H9 (cell line): Measurements from ENCODE around the gene RPS27L. TPM values are rescaled to one million over a fixed set of nuclear protein-coding genes. Genes with fewer than 3 reads are reported as not detected.
A peak's percentile ranks its signal among the peaks of the same experiment; 100 is the strongest.

ENCODE experiments used
- DNase-seq: peaks from one replicate; pipeline ENCODE4 v3.0.0-alpha.2; 2017
- H2AFZ ChIP-seq: one replicate; pipeline ENCODE4 v1.6.1; 2013; ENCODE audit warnings: mild to moderate bottlenecking, low read length, control low read depth, moderate library complexity
- H2AK5ac ChIP-seq: 2 replicates; pipeline ENCODE4 v1.6.1; 2013; ENCODE audit warnings: low read length, control low read depth, mixed read lengths; ENCODE audit not compliant: insufficient read length
- H2BK120ac ChIP-seq: one replicate; pipeline ENCODE4 v1.6.1; 2013; ENCODE audit warnings: low read depth, mild to moderate bottlenecking, low read length, control low read depth, inconsistent platforms; ENCODE audit not compliant: poor library complexity, severe bottlenecking
- H2BK12ac ChIP-seq: 2 replicates; pipeline ENCODE4 v1.6.1; 2013; ENCODE audit warnings: low read length, control low read depth, mixed read lengths, low read depth; ENCODE audit not compliant: insufficient read length
- H2BK15ac ChIP-seq: 2 replicates; pipeline ENCODE4 v1.6.1; 2013; ENCODE audit warnings: low read depth, low read length, control low read depth
- H2BK20ac ChIP-seq: one replicate; pipeline ENCODE4 v1.6.1; 2013; ENCODE audit warnings: low read depth, mild to moderate bottlenecking, low read length, control low read depth, inconsistent platforms; ENCODE audit not compliant: poor library complexity, severe bottlenecking
- H2BK5ac ChIP-seq: 2 replicates; pipeline ENCODE4 v1.6.1; 2013; ENCODE audit warnings: low read length, control low read depth, mixed read lengths; ENCODE audit not compliant: insufficient read length
- H3K14ac ChIP-seq: 2 replicates; pipeline ENCODE4 v1.6.1; 2013; ENCODE audit warnings: low read length, control low read depth; ENCODE audit not compliant: insufficient read depth
- H3K18ac ChIP-seq: 2 replicates; pipeline ENCODE4 v1.6.1; 2013; ENCODE audit warnings: low read depth, mild to moderate bottlenecking, mixed read lengths, low read length, control low read depth; ENCODE audit not compliant: insufficient read length
- H3K23ac ChIP-seq: 2 replicates; pipeline ENCODE4 v1.6.1; 2013; ENCODE audit warnings: low read length, control low read depth, mixed read lengths, low read depth; ENCODE audit not compliant: insufficient read length
- H3K23me2 ChIP-seq: 2 replicates; pipeline ENCODE4 v1.6.1; 2013; ENCODE audit warnings: low read depth, mild to moderate bottlenecking, mixed read lengths, low read length, control low read depth; ENCODE audit not compliant: insufficient read length, poor library complexity, severe bottlenecking
- H3K27ac ChIP-seq: 2 replicates; pipeline ENCODE4 v1.5.1; 2013; ENCODE audit warnings: low read length, control low read depth, mixed read lengths, low read depth; ENCODE audit not compliant: insufficient read length
- H3K27me3 ChIP-seq: 2 replicates; pipeline ENCODE4 v1.6.1; 2013; ENCODE audit warnings: low read length, control low read depth, inconsistent platforms; ENCODE audit not compliant: insufficient read depth
- H3K4ac ChIP-seq: 2 replicates; pipeline ENCODE4 v1.6.1; 2013; ENCODE audit warnings: low read depth, mild to moderate bottlenecking, control low read depth, inconsistent platforms, low read length, moderate library complexity
- H3K4me1 ChIP-seq: 2 replicates; pipeline ENCODE4 v1.6.1; 2013; ENCODE audit warnings: low read length, control low read depth, inconsistent platforms; ENCODE audit not compliant: insufficient read depth
- H3K4me2 ChIP-seq: 2 replicates; pipeline ENCODE4 v1.6.1; 2013; ENCODE audit warnings: low read length, control low read depth, mixed read lengths; ENCODE audit not compliant: insufficient read length, insufficient read depth
- H3K56ac ChIP-seq: 2 replicates; pipeline ENCODE4 v1.6.1; 2013; ENCODE audit warnings: low read depth, mild to moderate bottlenecking, mixed read lengths, low read length, control low read depth; ENCODE audit not compliant: insufficient read length
- H3K79me1 ChIP-seq: 2 replicates; pipeline ENCODE4 v1.6.1; 2013; ENCODE audit warnings: low read depth, mild to moderate bottlenecking, moderate library complexity, low read length, control low read depth, inconsistent platforms; ENCODE audit not compliant: insufficient read depth, poor library complexity, severe bottlenecking
- H3K79me2 ChIP-seq: 2 replicates; pipeline ENCODE4 v1.6.1; 2013; ENCODE audit warnings: low read length, control low read depth, inconsistent platforms; ENCODE audit not compliant: insufficient read depth
- H3K9ac ChIP-seq: 2 replicates; pipeline ENCODE4 v1.6.1; 2013; ENCODE audit warnings: low read length, control low read depth, mixed read lengths; ENCODE audit not compliant: insufficient read length; ENCODE audit errors: extremely low read depth
- H3K9me3 ChIP-seq: one replicate; pipeline ENCODE4 v1.6.1; 2013; ENCODE audit warnings: low read depth, low read length, inconsistent platforms; ENCODE audit not compliant: control insufficient read depth
- H3T11ph ChIP-seq: one replicate; pipeline ENCODE4 v1.6.1; 2013; ENCODE audit warnings: mild to moderate bottlenecking, low read length, control low read depth, inconsistent platforms
- H4K20me1 ChIP-seq: one replicate; pipeline ENCODE4 v1.6.1; 2013; ENCODE audit not compliant: control insufficient read depth, insufficient read length, insufficient read depth
- H4K5ac ChIP-seq: 2 replicates; pipeline ENCODE4 v1.6.1; 2013; ENCODE audit warnings: low read depth, mild to moderate bottlenecking, mixed read lengths, low read length, control low read depth; ENCODE audit not compliant: insufficient read length
- H4K8ac ChIP-seq: replicated peaks from 2 replicates; pipeline ENCODE4 v1.6.1; 2013; ENCODE audit warnings: low read length, control low read depth, mixed read lengths, low read depth; ENCODE audit not compliant: insufficient read length
- H4K91ac ChIP-seq: 2 replicates; pipeline ENCODE4 v1.6.1; 2013; ENCODE audit warnings: low read depth, mild to moderate bottlenecking, moderate library complexity, mixed read lengths, low read length, control low read depth; ENCODE audit not compliant: insufficient read length
- H3K27ac Mint-ChIP-seq, 3 experiments: 2 replicates in 2 of 3; 3 replicates in 1 of 3; pipeline ENCODE4 v1.8.0; 2020 to 2021; ENCODE audit warnings: mixed read lengths in 3 of 3, mild to moderate bottlenecking in 1 of 3, moderate library complexity in 1 of 3
- H3K27me3 Mint-ChIP-seq: 2 replicates; pipeline ENCODE4 v1.8.0; 2021; ENCODE audit warnings: low read depth, mild to moderate bottlenecking, moderate library complexity, mixed read lengths
- H3K36me3 Mint-ChIP-seq, 3 experiments: 2 replicates in 2 of 3; 3 replicates in 1 of 3; pipeline ENCODE4 v1.8.0; 2020 to 2021; ENCODE audit warnings: low read depth in 3 of 3, mixed read lengths in 3 of 3; ENCODE audit not compliant: insufficient read depth in 1 of 3
- H3K4me1 Mint-ChIP-seq, 2 experiments: 2 replicates each; pipeline ENCODE4 v1.8.0; 2020; ENCODE audit warnings: mixed read lengths in 2 of 2
- H3K4me3 Mint-ChIP-seq, 2 experiments: 2 replicates in 1 of 2; 3 replicates in 1 of 2; pipeline ENCODE4 v1.8.0; 2020 to 2021; ENCODE audit warnings: mild to moderate bottlenecking in 2 of 2, mixed read lengths in 2 of 2, moderate library complexity in 1 of 2
- H3K9me3 Mint-ChIP-seq, 2 experiments: 2 replicates in 1 of 2; 3 replicates in 1 of 2; pipeline ENCODE4 v1.8.0; 2020; ENCODE audit warnings: mild to moderate bottlenecking in 2 of 2, mixed read lengths in 2 of 2, moderate library complexity in 1 of 2
- WGBS: extraction: QIAGEN DNeasy Blood & Tissue Kit; methylation state at CpG from one replicate; pipeline ENCODE4 v1.1.7; 2013; ENCODE audit warnings: missing lambda C conversion rate, low lambda C conversion rate, mixed read lengths; ENCODE audit not compliant: insufficient read length; ENCODE audit errors: extremely low coverage; 5-methylcytosine and 5-hydroxymethylcytosine counted together
- total RNA-seq: library from RNA; stranded (reverse); gene quantifications from 2 replicates; pipeline ENCODE4 v1.2.1, GENCODE V29; 2021
- TF ChIP-seq, protein P1 (sequence below): fragments of 200-600 bp; sonication (generic); conservative IDR thresholded peaks from 3 replicates; pipeline ENCODE4 v1.8.0; 2021; ENCODE audit warnings: antibody characterized with exemption, mild to moderate bottlenecking

RPS27L gene
- total RNA-seq, 1 experiment from 2014 or later: 180 TPM

DNA sequence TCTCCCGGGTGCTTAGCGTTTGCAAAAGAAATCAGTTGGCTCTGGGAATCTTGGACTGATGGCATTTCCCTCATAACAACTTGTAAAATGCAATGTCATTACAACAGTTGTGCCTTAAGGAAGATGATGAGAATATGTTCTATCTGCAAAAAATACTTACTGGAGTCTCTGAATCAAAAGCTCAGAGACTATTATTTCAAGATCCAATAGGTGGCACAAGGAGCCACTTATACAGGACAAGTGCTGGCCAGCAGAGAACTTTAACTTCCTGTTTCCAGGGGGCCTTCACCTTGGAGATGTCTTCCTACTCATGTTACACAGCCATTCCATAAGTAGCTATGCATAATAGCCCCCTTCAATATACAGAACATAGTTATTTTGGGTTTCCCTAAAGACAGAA, 8.9 kb upstream of the RPS27L start:
- no peak for DNase-seq

More for the DNA sequence above, 8.9 kb upstream of the RPS27L start:
- Histone ChIP-seq H3K14ac (no peak overlapping the region), H3K23me2 (no peaks in the 10 kb centered on the region), H2BK12ac (no peak overlapping the region), H2BK20ac (no peak overlapping the region), H3K27ac (no peak overlapping the region), H3K4me1 (no peaks in the 10 kb centered on the region; the same call in 1 of the 2 replicates), H3K56ac (no peak overlapping the region), H3K9ac (no peak overlapping the region), H3K27me3 (no peaks in the 10 kb centered on the region), H4K5ac (no peak overlapping the region), H3K79me1 (no peaks in the 10 kb centered on the region), H3T11ph (no peak overlapping the region), H3K4ac (no peak overlapping the region), H2AK5ac (no peak overlapping the region), H4K20me1 (no peaks in the 10 kb centered on the region), H2BK120ac (no peak overlapping the region), H3K23ac (no peak overlapping the region), H3K4me2 (no peak overlapping the region), H3K79me2 (no peaks in the 10 kb centered on the region), H2AFZ (no peak overlapping the region), H3K9me3 (no peaks in the 10 kb centered on the region), H3K18ac (no peak overlapping the region), H2BK15ac (no peak overlapping the region), H4K91ac (no peak overlapping the region), H4K8ac (no peak overlapping the region), H2BK5ac (no peak overlapping the region)
- TF ChIP-seq, protein P1, sequence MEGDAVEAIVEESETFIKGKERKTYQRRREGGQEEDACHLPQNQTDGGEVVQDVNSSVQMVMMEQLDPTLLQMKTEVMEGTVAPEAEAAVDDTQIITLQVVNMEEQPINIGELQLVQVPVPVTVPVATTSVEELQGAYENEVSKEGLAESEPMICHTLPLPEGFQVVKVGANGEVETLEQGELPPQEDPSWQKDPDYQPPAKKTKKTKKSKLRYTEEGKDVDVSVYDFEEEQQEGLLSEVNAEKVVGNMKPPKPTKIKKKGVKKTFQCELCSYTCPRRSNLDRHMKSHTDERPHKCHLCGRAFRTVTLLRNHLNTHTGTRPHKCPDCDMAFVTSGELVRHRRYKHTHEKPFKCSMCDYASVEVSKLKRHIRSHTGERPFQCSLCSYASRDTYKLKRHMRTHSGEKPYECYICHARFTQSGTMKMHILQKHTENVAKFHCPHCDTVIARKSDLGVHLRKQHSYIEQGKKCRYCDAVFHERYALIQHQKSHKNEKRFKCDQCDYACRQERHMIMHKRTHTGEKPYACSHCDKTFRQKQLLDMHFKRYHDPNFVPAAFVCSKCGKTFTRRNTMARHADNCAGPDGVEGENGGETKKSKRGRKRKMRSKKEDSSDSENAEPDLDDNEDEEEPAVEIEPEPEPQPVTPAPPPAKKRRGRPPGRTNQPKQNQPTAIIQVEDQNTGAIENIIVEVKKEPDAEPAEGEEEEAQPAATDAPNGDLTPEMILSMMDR: peak; percentile 15; the same call in 1 of the 3 replicates
- Mint-ChIP-seq H3K9me3 (no peaks in the 10 kb centered on the region), H3K36me3 (no peaks in the 10 kb centered on the region), H3K4me3 (no peak overlapping the region), H3K27me3 (no peaks in the 10 kb centered on the region), H3K27ac (peak overlapping the region in 2 of 3 experiments; percentile 23 to 47; a peak in 1 of 7 replicates), H3K4me1 (peaks cover 7 to 14% of the 10 kb centered on the region in 2 experiments)
- no CpG with 5 or more reads among the region's 2 CpGs for WGBS
